ENCODE data around the gene THOC5.

Gene THOC5

GRCh38 chr22:29470159-29470855 is 83.2 kb downstream of the THOC5 start:
- Histone ChIP-seq H3K4me1 (ENCODE audit: control insufficient read depth, insufficient read depth, low read length) (no peaks in the 10 kb centered on the region), H3K36me3 (ENCODE audit: control insufficient read depth in 2 of 2, insufficient read depth in 1 of 2, low read length in 2 of 2) (no peaks in the 10 kb centered on the region), H3K9me3 (ENCODE audit: control insufficient read depth, insufficient read depth, low read depth, low read length) (no peaks in the 10 kb centered on the region), H3K27ac (ENCODE audit: extremely low read depth, low read depth, low read length) (no peak overlapping the region), H3K4me3 (ENCODE audit: low read depth, low read length) (peak overlapping the region; percentile 62)
- CTCF ChIA-PET = interaction anchor here (0.5 to 3.2 kb wide), 46 partner anchors 9 to 629 kb away, joined by 3 to 16 read pairs (median 4); partner anchors contain the start of genes EMID1 and THOC5
- POLR2A ChIA-PET = interaction anchor here (0.7 kb wide), 1 partner anchor 13 kb away, joined by 3 read pairs; no protein-coding TSS in a partner anchor
- TF ChIP-seq ZNF585B (tag by site-specific recombination; IDR thresholded peaks at IDR 0.05) = 0 out of 2 replicates have a peak, but pooled peaks have one; percentile 13
- no peak for TF ChIP-seq ZNF19 (tag by site-specific recombination; IDR thresholded peaks at IDR 0.05; ENCODE audit: low read depth)
- TF ChIP-seq ZNF501 (tag by site-specific recombination; IDR thresholded peaks at IDR 0.05) = 0 out of 2 replicates have a peak, but pooled peaks have one; percentile 41
- no peak for TF ChIP-seq ZNF791 (tag by site-specific recombination; IDR thresholded peaks at IDR 0.05)
- TF ChIP-seq ZNF114 (tag by site-specific recombination; IDR thresholded peaks at IDR 0.05) = no peak
- TF ChIP-seq ZNF121 (tag by site-specific recombination; IDR thresholded peaks at IDR 0.05) = no peak
- TF ChIP-seq ZNF394 (tag by site-specific recombination; IDR thresholded peaks at IDR 0.05; ENCODE audit: borderline replicate concordance) = no peak
- TF ChIP-seq ZBTB20 (tag by site-specific recombination; IDR thresholded peaks at IDR 0.05) = peak; percentile 73; the same call in 1 of the 2 replicates
- TF ChIP-seq ZNF391 (tag by site-specific recombination; IDR thresholded peaks at IDR 0.05; ENCODE audit: borderline replicate concordance, low read depth) = no peak
- no peak for TF ChIP-seq ZNF623 (tag by site-specific recombination; IDR thresholded peaks at IDR 0.05)
- no peak for TF ChIP-seq MYNN (tag by site-specific recombination; IDR thresholded peaks at IDR 0.05; ENCODE audit: borderline replicate concordance)
- TF ChIP-seq ZBTB21 (tag by site-specific recombination; IDR thresholded peaks at IDR 0.05) = peak; percentile 60; the same call in 1 of the 2 replicates
- TF ChIP-seq KLF16 (tag by site-specific recombination; IDR thresholded peaks at IDR 0.05) = peak; percentile 71; the same call in 1 of the 2 replicates
- 0 out of 2 replicates have a peak, but pooled peaks have one; percentile 29 for TF ChIP-seq ZNF76 (tag by site-specific recombination; IDR thresholded peaks at IDR 0.05; ENCODE audit: borderline replicate concordance, low read depth)
- peak; percentile 96 for TF ChIP-seq CTCF (tag by site-specific recombination; IDR thresholded peaks at IDR 0.05)
- no peak for TF ChIP-seq WT1 (tag by site-specific recombination; IDR thresholded peaks at IDR 0.05)
- 0 out of 2 replicates have a peak, but pooled peaks have one; percentile 30 for TF ChIP-seq ZNF24 (tag by site-specific recombination; IDR thresholded peaks at IDR 0.05)
- TF ChIP-seq BCL11B (tag by site-specific recombination; IDR thresholded peaks at IDR 0.05; ENCODE audit: low read depth) = no peak
- TF ChIP-seq PATZ1 (tag by site-specific recombination; IDR thresholded peaks at IDR 0.05) = peak; percentile 75
- 0 out of 2 replicates have a peak, but pooled peaks have one; percentile 12 for TF ChIP-seq ZNF792 (tag by site-specific recombination; IDR thresholded peaks at IDR 0.05)
- peak; percentile 80 for TF ChIP-seq ZNF629 (tag by site-specific recombination; IDR thresholded peaks at IDR 0.05)
- no peak for TF ChIP-seq ZNF398 (tag by site-specific recombination; IDR thresholded peaks at IDR 0.05)
- no peak for TF ChIP-seq ZNF426 (tag by site-specific recombination; IDR thresholded peaks at IDR 0.05)
- peak; percentile 58; the same call in 1 of the 2 replicates for TF ChIP-seq ZEB2 (tag by site-specific recombination; IDR thresholded peaks at IDR 0.05)
- peak; percentile 71 for TF ChIP-seq SP7 (tag by site-specific recombination; IDR thresholded peaks at IDR 0.05)
- TF ChIP-seq ZBTB48 (tag by site-specific recombination; IDR thresholded peaks at IDR 0.05) = peak; percentile 71; the same call in 1 of the 2 replicates
- peak; percentile 70 for TF ChIP-seq ZNF335 (tag by site-specific recombination; conservative IDR thresholded peaks at IDR 0.05)
- no peak for TF ChIP-seq PBX3 (CRISPR knock-in tag; IDR thresholded peaks at IDR 0.05)
- peak; percentile 46 for TF ChIP-seq ZBTB26 (tag by site-specific recombination; optimal IDR thresholded peaks at IDR 0.05)

Data from HEK293 (cell line).